Mesenchymal stem cell (in vitro differentiated cells and primary cell): ENCODE measurements around the gene PITPNC1.
"Not testable (repeated sequence)": the region's sequence is repeated elsewhere in the genome, so short reads cannot be mapped to it uniquely, and the experiment has no call there.

Source experiments
- DNase-seq: peaks from one replicate; pipeline ENCODE4 v3.0.0-alpha.2; 2013
- H2AFZ ChIP-seq: one replicate; pipeline ENCODE4 v1.6.1; 2013; ENCODE audit warnings: low read depth, mild to moderate bottlenecking, control low read depth, inconsistent platforms, low read length, moderate library complexity
- H2AK5ac ChIP-seq: 2 replicates; pipeline ENCODE4 v1.6.1; 2013; ENCODE audit warnings: low read length, moderate library complexity, mild to moderate bottlenecking, inconsistent platforms; ENCODE audit not compliant: severe bottlenecking
- H2BK120ac ChIP-seq: one replicate; pipeline ENCODE4 v1.6.1; 2013; ENCODE audit warnings: low read depth, mild to moderate bottlenecking, inconsistent platforms, low read length, moderate library complexity
- H2BK12ac ChIP-seq, 2 experiments: one replicate each; pipeline ENCODE4 v1.6.1; 2013; ENCODE audit warnings: inconsistent platforms in 2 of 2, low read length in 2 of 2, mild to moderate bottlenecking in 2 of 2, moderate library complexity in 2 of 2, control low read depth in 1 of 2
- H2BK15ac ChIP-seq: one replicate; pipeline ENCODE4 v1.6.1; 2013; ENCODE audit warnings: mild to moderate bottlenecking, low read depth, inconsistent platforms; ENCODE audit not compliant: poor library complexity, severe bottlenecking
- H2BK5ac ChIP-seq: 2 replicates; pipeline ENCODE4 v1.6.1; 2013; ENCODE audit warnings: low read depth, mild to moderate bottlenecking, low read length, control low read depth, inconsistent platforms; ENCODE audit not compliant: poor library complexity, severe bottlenecking
- H3K14ac ChIP-seq, 2 experiments: one replicate each; pipeline ENCODE4 v1.6.1; 2013; ENCODE audit warnings: inconsistent platforms in 2 of 2, low read length in 2 of 2, control low read depth in 1 of 2, mild to moderate bottlenecking in 1 of 2, moderate library complexity in 1 of 2
- H3K18ac ChIP-seq, 2 experiments: one replicate each; pipeline ENCODE4 v1.6.1; 2013; ENCODE audit warnings: inconsistent platforms in 2 of 2, low read length in 2 of 2, control low read depth in 1 of 2, low read depth in 1 of 2, mild to moderate bottlenecking in 1 of 2
- H3K23ac ChIP-seq, 2 experiments: one replicate each; pipeline ENCODE4 v1.6.1; 2013; ENCODE audit warnings: inconsistent platforms in 2 of 2, low read length in 2 of 2, mild to moderate bottlenecking in 2 of 2, moderate library complexity in 2 of 2, control low read depth in 1 of 2
- H3K27ac ChIP-seq: 2 replicates; pipeline ENCODE4 v1.5.1; 2013; ENCODE audit warnings: mild to moderate bottlenecking, moderate library complexity, low read length, control low read depth, inconsistent platforms; ENCODE audit not compliant: poor library complexity, severe bottlenecking
- H3K27me3 ChIP-seq, 2 experiments: 2 replicates each; pipeline versions ENCODE4 v1.6.1 to v1.7.0; 2013; ENCODE audit warnings: low read length in 2 of 2, mild to moderate bottlenecking in 2 of 2, moderate library complexity in 2 of 2, control low read depth in 1 of 2, inconsistent platforms in 1 of 2; ENCODE audit not compliant: control insufficient read depth in 1 of 2, insufficient read depth in 1 of 2
- H3K36me3 ChIP-seq, 2 experiments: 2 replicates each; pipeline versions ENCODE4 v1.6.1 to v1.7.0; 2013; ENCODE audit warnings: low read length in 2 of 2, control low read depth in 1 of 2, inconsistent platforms in 1 of 2, low read depth in 1 of 2, mild to moderate bottlenecking in 1 of 2; ENCODE audit not compliant: insufficient read depth in 2 of 2, control insufficient read depth in 1 of 2
- H3K4ac ChIP-seq, 2 experiments: one replicate each; pipeline ENCODE4 v1.6.1; 2013; ENCODE audit warnings: inconsistent platforms in 2 of 2, low read length in 2 of 2, mild to moderate bottlenecking in 2 of 2, moderate library complexity in 2 of 2, control low read depth in 1 of 2, low read depth in 1 of 2
- H3K4me1 ChIP-seq: 2 replicates; pipeline ENCODE4 v1.6.1; 2013; ENCODE audit warnings: low read depth, low read length, control low read depth; ENCODE audit not compliant: control insufficient read depth, insufficient read depth
- H3K4me2 ChIP-seq: 2 replicates; pipeline ENCODE4 v1.6.1; 2013; ENCODE audit warnings: low read length, mild to moderate bottlenecking, inconsistent platforms; ENCODE audit not compliant: poor library complexity, severe bottlenecking
- H3K4me3 ChIP-seq, 2 experiments: 2 replicates each; pipeline versions ENCODE4 v1.5.1 to v1.7.0; 2013; ENCODE audit warnings: low read length in 2 of 2, mild to moderate bottlenecking in 2 of 2, control low read depth in 1 of 2, low read depth in 1 of 2; ENCODE audit not compliant: insufficient read depth in 1 of 2
- H3K79me1 ChIP-seq: replicated peaks from 2 replicates; pipeline ENCODE4 v1.6.1; 2013; ENCODE audit warnings: mild to moderate bottlenecking, control low read depth, low read length, inconsistent platforms; ENCODE audit not compliant: poor library complexity, severe bottlenecking
- H3K9ac ChIP-seq: 2 replicates; pipeline ENCODE4 v1.7.0; 2013; ENCODE audit warnings: mild to moderate bottlenecking, low read length, moderate library complexity
- H3K9me3 ChIP-seq: 2 replicates; pipeline ENCODE4 v1.7.0; 2013; ENCODE audit warnings: mild to moderate bottlenecking, low read length; ENCODE audit not compliant: control insufficient read depth
- H4K8ac ChIP-seq: one replicate; pipeline ENCODE4 v1.6.1; 2013; ENCODE audit warnings: inconsistent platforms, mild to moderate bottlenecking, low read length, moderate library complexity
- H4K91ac ChIP-seq: one replicate; pipeline ENCODE4 v1.6.1; 2013; ENCODE audit warnings: mild to moderate bottlenecking, low read length, inconsistent platforms
- WGBS: methylation state at CpG from one replicate; pipeline ENCODE4 v1.1.7; 2013; ENCODE audit warnings: mixed read lengths; 5-methylcytosine and 5-hydroxymethylcytosine counted together

PITPNC1 gene

GRCh38 chr17:67408455-67408830 lies 31.4 kb downstream of the PITPNC1 start:
- peaks cover 12% of the 10 kb centered on the region for H3K79me1 ChIP-seq
- not testable (repeated sequence) for H3K4me3 ChIP-seq, H3K4me1 ChIP-seq, H2BK120ac ChIP-seq, H3K4me2 ChIP-seq, H4K8ac ChIP-seq, H3K4ac ChIP-seq, H3K18ac ChIP-seq, H4K91ac ChIP-seq, H3K9me3 ChIP-seq, H3K27me3 ChIP-seq, H2AFZ ChIP-seq, H3K36me3 ChIP-seq, H2AK5ac ChIP-seq, H2BK5ac ChIP-seq, H3K27ac ChIP-seq, H3K14ac ChIP-seq, H3K9ac ChIP-seq, H2BK12ac ChIP-seq, H2BK15ac ChIP-seq, H3K23ac ChIP-seq, DNase-seq
- 97% methylated on average over 3 of the region's 3 CpGs for WGBS

GRCh38 chr17:67411397-67411796 lies 34.3 kb downstream of the PITPNC1 start:
- H3K23ac ChIP-seq: no peak overlapping the region
- no peak overlapping the region for H3K18ac ChIP-seq
- H2AFZ ChIP-seq: no peak overlapping the region
- no peak for DNase-seq
- no peak overlapping the region for H2BK12ac ChIP-seq
- no peak overlapping the region for H2BK5ac ChIP-seq
- no peaks in the 10 kb centered on the region for H3K4me1 ChIP-seq
- no peak overlapping the region for H3K27ac ChIP-seq
- H3K27me3 ChIP-seq: no peaks in the 10 kb centered on the region
- no peak overlapping the region for H2BK120ac ChIP-seq
- no peak overlapping the region for H3K9ac ChIP-seq
- H4K91ac ChIP-seq: no peak overlapping the region
- no peaks in the 10 kb centered on the region for H3K36me3 ChIP-seq
- no peak overlapping the region for H2AK5ac ChIP-seq
- no peaks in the 10 kb centered on the region for H3K9me3 ChIP-seq
- no peak overlapping the region for H2BK15ac ChIP-seq
- no peak overlapping the region for H3K4me3 ChIP-seq
- H3K14ac ChIP-seq: no peak overlapping the region
- H4K8ac ChIP-seq: no peak overlapping the region
- WGBS: 96% methylated on average over 3 of the region's 4 CpGs
- H3K79me1 ChIP-seq: peaks cover 27% of the 10 kb centered on the region
- no peak overlapping the region for H3K4ac ChIP-seq
- H3K4me2 ChIP-seq: no peak overlapping the region

DNA sequence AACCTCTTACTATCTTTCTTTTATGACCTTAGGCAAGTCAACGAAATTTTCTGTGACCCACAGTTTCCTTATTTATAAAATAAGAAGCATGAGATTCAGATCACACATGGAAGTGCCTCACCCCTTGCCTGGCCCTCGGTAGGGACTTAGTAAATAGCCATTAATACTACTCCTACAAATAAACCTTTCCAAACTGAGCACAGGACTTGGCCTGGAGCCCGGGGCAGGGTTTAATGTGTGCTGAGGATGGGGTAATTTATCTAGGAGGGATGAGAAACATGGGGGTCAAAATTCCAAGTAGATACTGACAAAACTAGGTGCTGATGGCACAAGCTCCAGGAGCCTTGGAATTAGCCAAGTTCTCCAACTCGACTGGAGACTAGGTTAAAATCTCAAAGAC lies 35.0 kb downstream of the PITPNC1 start:
- H2BK120ac ChIP-seq: no peak overlapping the region
- H3K4ac ChIP-seq: no peak overlapping the region
- H4K91ac ChIP-seq: no peak overlapping the region
- H3K23ac ChIP-seq: no peak overlapping the region
- H2AFZ ChIP-seq: no peak overlapping the region
- H3K27ac ChIP-seq: no peak overlapping the region
- no peaks in the 10 kb centered on the region for H3K36me3 ChIP-seq
- H2BK5ac ChIP-seq: no peak overlapping the region
- H2AK5ac ChIP-seq: no peak overlapping the region
- WGBS: 84% methylated on average over 3 of the region's 4 CpGs
- H3K4me2 ChIP-seq: no peak overlapping the region
- no peak overlapping the region for H2BK12ac ChIP-seq
- H3K4me1 ChIP-seq: no peaks in the 10 kb centered on the region
- no peak overlapping the region for H3K14ac ChIP-seq
- H3K18ac ChIP-seq: no peak overlapping the region
- H3K9me3 ChIP-seq: no peaks in the 10 kb centered on the region
- H3K27me3 ChIP-seq: no peaks in the 10 kb centered on the region
- H4K8ac ChIP-seq: no peak overlapping the region
- DNase-seq: no peak
- no peak overlapping the region for H3K4me3 ChIP-seq
- H2BK15ac ChIP-seq: no peak overlapping the region
- no peak overlapping the region for H3K9ac ChIP-seq
- H3K79me1 ChIP-seq: peaks cover 28% of the 10 kb centered on the region

- Histone ChIP-seq H3K23ac (no peak overlapping the region), H2BK12ac (no peak overlapping the region), H3K9ac (no peak overlapping the region), H2AK5ac (no peak overlapping the region), H3K4me3 (no peak overlapping the region), H2BK15ac (no peak overlapping the region), H3K4ac (no peak overlapping the region), H2AFZ (no peak overlapping the region), H3K27ac (no peak overlapping the region), H3K4me2 (no peak overlapping the region), H3K9me3 (no peaks in the 10 kb centered on the region), H3K14ac (no peak overlapping the region), H4K8ac (no peak overlapping the region), H3K4me1 (no peaks in the 10 kb centered on the region), H3K79me1 (peaks cover 26% of the 10 kb centered on the region), H2BK120ac (no peak overlapping the region), H4K91ac (no peak overlapping the region), H3K36me3 (no peaks in the 10 kb centered on the region), H2BK5ac (no peak overlapping the region), H3K27me3 (no peaks in the 10 kb centered on the region), H3K18ac (no peak overlapping the region)
- 100% methylated on average over 1 of the region's 2 CpGs for WGBS
- no peak for DNase-seq
Measured at GRCh38 chr17:67412941-67413340, 35.9 kb downstream of the PITPNC1 start.
